OCI-LY7 (cell line): ENCODE data around the gene ADAMTS17.

Experiments
- CTCF ChIP-seq: fragments of 200-600 bp; sonication (generic); conservative IDR thresholded peaks from 2 replicates; pipeline ENCODE4 v1.5.1; 2014; ENCODE audit warnings: mild to moderate bottlenecking, antibody characterized with exemption, low read length, moderate library complexity, mixed read lengths
- EZH2phosphoT487 ChIP-seq: fragments of 200-600 bp; sonication (generic); IDR thresholded peaks from 2 replicates; pipeline ENCODE4 v1.6.1; 2018; ENCODE audit warnings: low read depth, borderline replicate concordance, mild to moderate bottlenecking, mixed run types, antibody characterized with exemption, low read length, moderate library complexity, mixed read lengths

GRCh38 chr15:99923711-99924110 lies 418.1 kb downstream of the ADAMTS17 start:
- TF ChIP-seq CTCF, result no peak
- no peak for TF ChIP-seq EZH2phosphoT487
